Measurements from ENCODE around the gene RASIP1. TPM values are rescaled to one million over a fixed set of nuclear protein-coding genes. Genes with fewer than 3 reads are reported as not detected.

The RASIP1 gene
- total RNA-seq, 4 donors from 2014 or later: 3.0 to 11.1 (median 7.0) TPM

GRCh38 chr19:48760504-48761205 lies 20.2 kb upstream of the RASIP1 start:
- no peaks in the 10 kb centered on the region for H3K36me3 ChIP-seq
- no peak overlapping the region for H3K4me3 ChIP-seq
- WGBS, 2 donors (ENCODE audit: low coverage in 1 of 2): 43 to 52% methylated on average over 10 to 16 of the region's 16 CpGs
- in situ Hi-C loops (cut with MboI; ENCODE audit: low pct_ligation_motif_present in 1 of 4, low pct_unique_long_range_greater_than_20kb in 1 of 4, low sequenced_read_pairs in 3 of 4): no loop called here
- no peak overlapping the region for H3K27ac ChIP-seq
- TF ChIP-seq POLR2A (IDR thresholded peaks at IDR 0.05) (no peak), CTCF (IDR thresholded peaks at IDR 0.05) (no peak), EP300 (IDR thresholded peaks at IDR 0.05; ENCODE audit: low read depth) (no peak), POLR2AphosphoS5 (IDR thresholded peaks at IDR 0.05) (no peak)
- no peaks in the 10 kb centered on the region for H3K9me3 ChIP-seq
- peaks cover 49% of the 10 kb centered on the region for H3K27me3 ChIP-seq
- no peak for DNase-seq
- no peaks in the 10 kb centered on the region for H3K4me1 ChIP-seq
- intact Hi-C loops (cut with DNase I; ENCODE audit: low total_unique reads): no loop called here

- Histone ChIP-seq H3K4me1 (peaks cover 5 to 7% (median 6%) of the 10 kb centered on the region in 4 donors), H3K4me3 (no peak overlapping the region), H3K27me3 (peaks cover 54% of the 10 kb centered on the region), H3K27ac (no peak overlapping the region), H3K9me3 (no peaks in the 10 kb centered on the region), H3K36me3 (no peaks in the 10 kb centered on the region)
- TF ChIP-seq EP300 (IDR thresholded peaks at IDR 0.05; ENCODE audit: low read depth): no peak
- no peak for TF ChIP-seq CTCF (IDR thresholded peaks at IDR 0.05)
- TF ChIP-seq POLR2A (IDR thresholded peaks at IDR 0.05): no peak
- TF ChIP-seq POLR2AphosphoS5 (IDR thresholded peaks at IDR 0.05): no peak
- no peak for DNase-seq
- in situ Hi-C loops (cut with MboI; ENCODE audit: low pct_ligation_motif_present in 1 of 4, low pct_unique_long_range_greater_than_20kb in 1 of 4, low sequenced_read_pairs in 3 of 4) (no loop called here), intact Hi-C loops (cut with DNase I; ENCODE audit: low total_unique reads) (no loop called here)
- 79 to 80% methylated on average over 1 to 14 of the region's 14 CpGs for WGBS, 2 donors (ENCODE audit: low coverage in 1 of 2)
These were observed 17.3 kb upstream of the RASIP1 start for GRCh38 chr19:48757741-48758144.

GRCh38 chr19:48757089-48757675 lies 16.8 kb upstream of the RASIP1 start:
- no peak for DNase-seq
- no peaks in the 10 kb centered on the region for H3K36me3 ChIP-seq
- H3K27me3 ChIP-seq: peaks cover 56% of the 10 kb centered on the region
- 77% methylated on average over 11 of the region's 12 CpGs; no CpG with 5 or more reads in 1 of the 2 donors for WGBS, 2 donors (ENCODE audit: low coverage in 1 of 2)
- intact Hi-C loops (cut with DNase I; ENCODE audit: low total_unique reads): no loop called here
- in situ Hi-C loops (cut with MboI; ENCODE audit: low pct_ligation_motif_present in 1 of 4, low pct_unique_long_range_greater_than_20kb in 1 of 4, low sequenced_read_pairs in 3 of 4): no loop called here
- H3K9me3 ChIP-seq: no peaks in the 10 kb centered on the region
- no peak overlapping the region for H3K27ac ChIP-seq
- peaks cover 11 to 12% (median 11%) of the 10 kb centered on the region in 4 donors for H3K4me1 ChIP-seq
- no peak for TF ChIP-seq EP300 (IDR thresholded peaks at IDR 0.05; ENCODE audit: low read depth)
- no peak for TF ChIP-seq CTCF (IDR thresholded peaks at IDR 0.05)
- no peak for TF ChIP-seq POLR2AphosphoS5 (IDR thresholded peaks at IDR 0.05)
- no peak for TF ChIP-seq POLR2A (IDR thresholded peaks at IDR 0.05)
- no peak overlapping the region for H3K4me3 ChIP-seq

- Histone ChIP-seq H3K4me3 (no peak overlapping the region), H3K27ac (no peak overlapping the region), H3K36me3 (no peaks in the 10 kb centered on the region), H3K4me1 (peaks cover 12 to 15% (median 13%) of the 10 kb centered on the region in 4 donors), H3K9me3 (no peaks in the 10 kb centered on the region), H3K27me3 (peaks cover 61% of the 10 kb centered on the region)
- intact Hi-C loops (cut with DNase I; ENCODE audit: low total_unique reads) (no loop called here), in situ Hi-C loops (cut with MboI; ENCODE audit: low pct_ligation_motif_present in 1 of 4, low pct_unique_long_range_greater_than_20kb in 1 of 4, low sequenced_read_pairs in 3 of 4) (no loop called here)
- 67% methylated on average over 9 of the region's 9 CpGs; no CpG with 5 or more reads in 1 of the 2 donors for WGBS, 2 donors (ENCODE audit: low coverage in 1 of 2)
- DNase-seq: no peak
- no peak for TF ChIP-seq POLR2AphosphoS5 (IDR thresholded peaks at IDR 0.05)
- TF ChIP-seq POLR2A (IDR thresholded peaks at IDR 0.05): no peak
- no peak for TF ChIP-seq EP300 (IDR thresholded peaks at IDR 0.05; ENCODE audit: low read depth)
- TF ChIP-seq CTCF (IDR thresholded peaks at IDR 0.05): no peak
These were observed 16.3 kb upstream of the RASIP1 start for GRCh38 chr19:48756686-48757085.

Data from transverse colon (tissue), 4 donors.